MM.1S (cell line): Measurements from ENCODE around the gene ZC3H15.

ENCODE experiments used
- DNase-seq: peaks from one replicate; pipeline ENCODE4 v3.0.0-alpha.2; 2015
- H2AFZ ChIP-seq: fragments of 300-600 bp; sonication (generic); 2 replicates; pipeline ENCODE4 v1.6.0; 2016; ENCODE audit warnings: antibody characterized with exemption, low read length
- H3F3A ChIP-seq: fragments of 300-600 bp; sonication (generic); 2 replicates; pipeline ENCODE4 v1.6.1; 2016; ENCODE audit warnings: mild to moderate bottlenecking, antibody characterized with exemption, low read length, moderate library complexity, mixed read lengths; ENCODE audit not compliant: insufficient read depth
- H3K27ac ChIP-seq: fragments of 300-600 bp; sonication (generic); 2 replicates; pipeline ENCODE4 v1.5.1; 2016; ENCODE audit warnings: mild to moderate bottlenecking, low read length
- H3K27me3 ChIP-seq: fragments of 300-600 bp; sonication (generic); replicated peaks from 2 replicates; pipeline ENCODE4 v1.6.0; 2016; ENCODE audit warnings: low read length; ENCODE audit not compliant: insufficient read depth
- H3K36me3 ChIP-seq: fragments of 300-600 bp; sonication (generic); replicated peaks from 2 replicates; pipeline ENCODE4 v1.6.1; 2016; ENCODE audit warnings: mild to moderate bottlenecking, low read length, mixed read lengths; ENCODE audit not compliant: insufficient read depth
- H3K4me1 ChIP-seq: fragments of 300-600 bp; sonication (generic); 2 replicates; pipeline ENCODE4 v1.6.1; 2016; ENCODE audit warnings: low read length, mixed read lengths
- H3K4me2 ChIP-seq: fragments of 300-600 bp; sonication (generic); 2 replicates; pipeline ENCODE4 v1.6.0; 2016; ENCODE audit warnings: low read depth, low read length
- H3K4me3 ChIP-seq: fragments of 300-600 bp; sonication (generic); 2 replicates; pipeline ENCODE4 v1.5.1; 2016; ENCODE audit warnings: low read length, mixed read lengths
- H3K79me2 ChIP-seq: fragments of 300-600 bp; sonication (generic); 2 replicates; pipeline ENCODE4 v1.6.1; 2016; ENCODE audit warnings: mixed run types, low read length, mixed read lengths
- H3K9ac ChIP-seq: fragments of 300-600 bp; sonication (generic); 2 replicates; pipeline ENCODE4 v1.6.1; 2016; ENCODE audit warnings: low read length, mixed read lengths
- H3K9me2 ChIP-seq: fragments of 300-600 bp; sonication (generic); replicated peaks from 2 replicates; pipeline ENCODE4 v1.6.1; 2016; ENCODE audit warnings: mild to moderate bottlenecking, low read length, mixed read lengths; ENCODE audit not compliant: insufficient read depth
- H3K9me3 ChIP-seq: fragments of 300-600 bp; sonication (generic); replicated peaks from 2 replicates; pipeline ENCODE4 v1.6.1; 2016; ENCODE audit warnings: mild to moderate bottlenecking, low read length, mixed read lengths; ENCODE audit not compliant: insufficient read depth
- H4K20me1 ChIP-seq: fragments of 300-600 bp; sonication (generic); 2 replicates; pipeline ENCODE4 v1.6.1; 2016; ENCODE audit warnings: mild to moderate bottlenecking, low read length, moderate library complexity, mixed read lengths; ENCODE audit not compliant: insufficient read depth
- CTCF ChIP-seq: fragments of 300-600 bp; sonication (generic); IDR thresholded peaks from 2 replicates; pipeline ENCODE4 v1.5.1; 2016; ENCODE audit warnings: antibody characterized with exemption, low read length, mixed read lengths
- EZH2 ChIP-seq: fragments of 300-600 bp; sonication (generic); optimal IDR thresholded peaks from 2 replicates; pipeline ENCODE3; 2017; ENCODE audit warnings: low read depth, mild to moderate bottlenecking, antibody characterized with exemption, low read length, mixed read lengths
- EZH2phosphoT487 ChIP-seq: fragments of 300-600 bp; sonication (generic); IDR thresholded peaks from 2 replicates; pipeline ENCODE4 v1.6.1; 2018; ENCODE audit warnings: antibody characterized with exemption, low read length

ZC3H15 gene

GRCh38 chr2:186523791-186524190, 37.7 kb downstream of the ZC3H15 start:
- H3K4me3 ChIP-seq, result no peak overlapping the region
- no peaks in the 10 kb centered on the region for H3K4me1 ChIP-seq
- no peaks in the 10 kb centered on the region for H3F3A ChIP-seq
- no peak overlapping the region for H2AFZ ChIP-seq
- no peaks in the 10 kb centered on the region for H3K27me3 ChIP-seq
- H3K36me3 ChIP-seq, result no peaks in the 10 kb centered on the region
- no peak for TF ChIP-seq EZH2phosphoT487
- no peak for TF ChIP-seq EZH2
- TF ChIP-seq CTCF, result no peak
- no peaks in the 10 kb centered on the region for H3K79me2 ChIP-seq
- DNase-seq, result no peak
- no peaks in the 10 kb centered on the region for H3K9me3 ChIP-seq
- H4K20me1 ChIP-seq, result no peaks in the 10 kb centered on the region
- H3K9me2 ChIP-seq, result no peaks in the 10 kb centered on the region
- no peak overlapping the region for H3K4me2 ChIP-seq
- H3K27ac ChIP-seq, result no peak overlapping the region
- H3K9ac ChIP-seq, result no peak overlapping the region

- Histone ChIP-seq H3K9me3 (no peaks in the 10 kb centered on the region), H3K9ac (no peak overlapping the region), H3K36me3 (no peaks in the 10 kb centered on the region; the same call in 1 of the 2 replicates), H3K4me3 (no peak overlapping the region), H3F3A (no peaks in the 10 kb centered on the region), H3K4me1 (no peaks in the 10 kb centered on the region), H3K9me2 (no peaks in the 10 kb centered on the region), H3K27ac (no peak overlapping the region), H4K20me1 (no peaks in the 10 kb centered on the region), H2AFZ (no peak overlapping the region), H3K4me2 (no peak overlapping the region), H3K79me2 (no peaks in the 10 kb centered on the region), H3K27me3 (no peaks in the 10 kb centered on the region)
- no peak for DNase-seq
- no peak for TF ChIP-seq EZH2
- TF ChIP-seq EZH2phosphoT487, result no peak
- TF ChIP-seq CTCF, result no peak
Observed at GRCh38 chr2:186526281-186526680, 40.2 kb downstream of the ZC3H15 start.

- H3K27me3 ChIP-seq, result no peaks in the 10 kb centered on the region
- H3K4me3 ChIP-seq, result no peak overlapping the region
- H3K79me2 ChIP-seq, result no peaks in the 10 kb centered on the region
- no peak overlapping the region for H2AFZ ChIP-seq
- no peak overlapping the region for H3K9ac ChIP-seq
- DNase-seq, result no peak
- no peaks in the 10 kb centered on the region for H4K20me1 ChIP-seq
- no peaks in the 10 kb centered on the region for H3K4me1 ChIP-seq
- TF ChIP-seq EZH2, result no peak
- TF ChIP-seq EZH2phosphoT487, result no peak
- TF ChIP-seq CTCF, result no peak
- no peaks in the 10 kb centered on the region; the same call in 1 of the 2 replicates for H3K36me3 ChIP-seq
- no peak overlapping the region for H3K27ac ChIP-seq
- H3F3A ChIP-seq, result no peaks in the 10 kb centered on the region
- H3K9me3 ChIP-seq, result no peaks in the 10 kb centered on the region
- H3K4me2 ChIP-seq, result no peak overlapping the region
- no peaks in the 10 kb centered on the region for H3K9me2 ChIP-seq
Observed at GRCh38 chr2:186530314-186530713, 44.3 kb downstream of the ZC3H15 start.
